ENCODE measurements around the gene CEP135. TPM values are rescaled to one million over a fixed set of nuclear protein-coding genes. Genes with fewer than 3 reads are reported as not detected.
"Not testable (repeated sequence)": the region's sequence is repeated elsewhere in the genome, so short reads cannot be mapped to it uniquely, and the experiment has no call there.

Gene CEP135
- total RNA-seq, 2 donors from 2014 or later: 4.0 to 7.3 TPM

GRCh38 chr4:56062526-56063145 is 113.9 kb downstream of the CEP135 start:
- Histone ChIP-seq H3K9me3 (no peaks in the 10 kb centered on the region), H3K36me3 (no peaks in the 10 kb centered on the region), H3K4me1 (no peaks in the 10 kb centered on the region), H3K9ac (ENCODE audit: low read depth in 2 of 2, low read length in 2 of 2) (no peak overlapping the region), H3K27ac (no peak overlapping the region), H3K4me3 (no peak overlapping the region), H3K27me3 (no peaks in the 10 kb centered on the region)
- TF ChIP-seq, protein P1, sequence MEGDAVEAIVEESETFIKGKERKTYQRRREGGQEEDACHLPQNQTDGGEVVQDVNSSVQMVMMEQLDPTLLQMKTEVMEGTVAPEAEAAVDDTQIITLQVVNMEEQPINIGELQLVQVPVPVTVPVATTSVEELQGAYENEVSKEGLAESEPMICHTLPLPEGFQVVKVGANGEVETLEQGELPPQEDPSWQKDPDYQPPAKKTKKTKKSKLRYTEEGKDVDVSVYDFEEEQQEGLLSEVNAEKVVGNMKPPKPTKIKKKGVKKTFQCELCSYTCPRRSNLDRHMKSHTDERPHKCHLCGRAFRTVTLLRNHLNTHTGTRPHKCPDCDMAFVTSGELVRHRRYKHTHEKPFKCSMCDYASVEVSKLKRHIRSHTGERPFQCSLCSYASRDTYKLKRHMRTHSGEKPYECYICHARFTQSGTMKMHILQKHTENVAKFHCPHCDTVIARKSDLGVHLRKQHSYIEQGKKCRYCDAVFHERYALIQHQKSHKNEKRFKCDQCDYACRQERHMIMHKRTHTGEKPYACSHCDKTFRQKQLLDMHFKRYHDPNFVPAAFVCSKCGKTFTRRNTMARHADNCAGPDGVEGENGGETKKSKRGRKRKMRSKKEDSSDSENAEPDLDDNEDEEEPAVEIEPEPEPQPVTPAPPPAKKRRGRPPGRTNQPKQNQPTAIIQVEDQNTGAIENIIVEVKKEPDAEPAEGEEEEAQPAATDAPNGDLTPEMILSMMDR (IDR thresholded peaks at IDR 0.05): no peak
- DNase-seq: no peak
- intact Hi-C loops (cut with DNase I): no loop called here

- Histone ChIP-seq H3K9ac (ENCODE audit: low read depth in 2 of 2, low read length in 2 of 2) (no peak overlapping the region), H3K9me3 (no peaks in the 10 kb centered on the region), H3K27ac (no peak overlapping the region), H3K27me3 (no peaks in the 10 kb centered on the region), H3K4me3 (no peak overlapping the region), H3K36me3 (no peaks in the 10 kb centered on the region), H3K4me1 (no peaks in the 10 kb centered on the region)
- TF ChIP-seq, protein P1 (IDR thresholded peaks at IDR 0.05): no peak
- no peak for DNase-seq
- intact Hi-C loops (cut with DNase I): no loop called here
Observed at GRCh38 chr4:56066493-56066892, 117.7 kb downstream of the CEP135 start.

DNA sequence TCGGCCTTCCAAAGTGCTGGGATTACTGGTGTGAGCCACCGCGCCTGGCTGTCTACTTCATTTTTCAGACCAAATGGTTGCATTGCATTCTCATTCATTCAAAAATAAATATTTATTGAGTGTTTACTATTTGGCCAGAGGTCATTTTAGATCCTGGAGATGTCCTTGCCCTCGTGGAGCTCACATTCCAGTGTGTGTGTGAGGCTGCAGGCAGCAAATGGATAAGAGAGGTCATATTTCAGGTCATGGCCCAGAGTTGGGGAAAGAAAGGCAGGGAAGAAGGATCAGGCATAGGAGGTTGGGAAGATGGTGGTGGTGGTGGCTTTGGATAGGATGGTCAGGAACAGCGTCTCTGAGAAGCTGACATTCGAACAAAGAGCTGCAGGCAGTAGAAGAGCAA is 119.1 kb downstream of the CEP135 start:
- Histone ChIP-seq H3K4me1 (no peaks in the 10 kb centered on the region), H3K36me3 (no peaks in the 10 kb centered on the region), H3K27me3 (no peaks in the 10 kb centered on the region), H3K27ac (no peak overlapping the region), H3K9ac (ENCODE audit: low read depth in 2 of 2, low read length in 2 of 2) (no peak overlapping the region), H3K9me3 (no peaks in the 10 kb centered on the region), H3K4me3 (no peak overlapping the region)
- TF ChIP-seq, protein P1 (IDR thresholded peaks at IDR 0.05): no peak
- intact Hi-C loops (cut with DNase I): no loop called here
- DNase-seq: no peak

- H3K27ac ChIP-seq; H3K9ac ChIP-seq (ENCODE audit: low read depth in 2 of 2, low read length in 2 of 2); intact Hi-C loops (cut with DNase I); DNase-seq; H3K4me1 ChIP-seq; H3K4me3 ChIP-seq; H3K27me3 ChIP-seq; H3K9me3 ChIP-seq; H3K36me3 ChIP-seq: not testable (repeated sequence)
Observed at GRCh38 chr4:56072730-56073129, 124.0 kb downstream of the CEP135 start.

DNA sequence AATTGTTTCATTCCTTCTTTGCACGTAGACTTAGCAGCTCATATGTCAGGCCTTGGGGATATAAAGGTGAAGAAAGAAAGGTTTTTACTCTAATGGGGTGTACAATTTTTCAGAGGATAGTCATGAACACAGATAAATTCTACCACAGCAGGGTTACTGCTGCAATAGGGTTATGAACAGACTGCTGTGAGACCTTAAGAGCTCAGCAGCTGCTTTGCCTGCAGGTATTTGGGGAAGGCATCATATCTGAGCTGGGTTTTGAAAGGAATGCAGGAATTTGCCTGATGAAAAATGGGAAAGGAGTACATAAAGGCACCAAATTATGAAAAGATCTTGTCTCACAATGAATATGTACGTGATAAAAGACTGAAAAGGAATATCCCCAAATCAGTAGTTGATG is 128.9 kb downstream of the CEP135 start:
- TF ChIP-seq, protein P1 (IDR thresholded peaks at IDR 0.05): no peak
- no peak overlapping the region for H3K27ac ChIP-seq
- intact Hi-C loops (cut with DNase I): no loop called here
- no peaks in the 10 kb centered on the region for H3K27me3 ChIP-seq
- no peak for DNase-seq
- H3K9ac ChIP-seq (ENCODE audit: low read depth in 2 of 2, low read length in 2 of 2): no peak overlapping the region
- no peaks in the 10 kb centered on the region for H3K36me3 ChIP-seq
- no peak overlapping the region for H3K4me3 ChIP-seq
- no peaks in the 10 kb centered on the region for H3K4me1 ChIP-seq
- H3K9me3 ChIP-seq: no peaks in the 10 kb centered on the region

DNA sequence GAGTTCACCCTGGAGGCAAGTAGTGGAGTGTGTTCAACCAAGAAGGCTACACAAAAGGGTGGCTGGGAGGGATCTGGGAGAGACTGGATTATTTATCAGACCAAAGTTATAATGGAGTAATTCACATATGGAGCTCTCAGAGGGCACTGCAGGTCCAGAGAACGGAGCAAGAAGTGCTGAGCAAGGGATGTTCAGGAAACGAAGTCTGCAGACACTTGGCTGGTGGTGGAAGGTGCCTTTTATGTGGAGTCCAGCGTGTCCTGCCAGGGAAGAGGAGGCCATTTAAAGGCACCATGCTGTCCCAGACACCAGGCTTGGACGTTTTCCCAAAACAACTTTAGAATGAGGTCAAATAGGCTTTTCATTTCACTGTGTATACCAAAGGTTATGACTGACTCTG is 130.1 kb downstream of the CEP135 start:
- Histone ChIP-seq H3K36me3 (no peaks in the 10 kb centered on the region), H3K27me3 (no peaks in the 10 kb centered on the region), H3K4me1 (no peaks in the 10 kb centered on the region), H3K9ac (ENCODE audit: low read depth in 2 of 2, low read length in 2 of 2) (no peak overlapping the region), H3K4me3 (no peak overlapping the region), H3K27ac (no peak overlapping the region), H3K9me3 (no peaks in the 10 kb centered on the region)
- TF ChIP-seq, protein P1 (IDR thresholded peaks at IDR 0.05): no peak
- no peak for DNase-seq
- intact Hi-C loops (cut with DNase I): no loop called here

All from colonic mucosa (tissue), 4 donors.